Measurements from ENCODE around the gene GSTT2.
"Not testable (repeated sequence)": the region's sequence is repeated elsewhere in the genome, so short reads cannot be mapped to it uniquely, and the experiment has no call there.

Gene GSTT2

DNA sequence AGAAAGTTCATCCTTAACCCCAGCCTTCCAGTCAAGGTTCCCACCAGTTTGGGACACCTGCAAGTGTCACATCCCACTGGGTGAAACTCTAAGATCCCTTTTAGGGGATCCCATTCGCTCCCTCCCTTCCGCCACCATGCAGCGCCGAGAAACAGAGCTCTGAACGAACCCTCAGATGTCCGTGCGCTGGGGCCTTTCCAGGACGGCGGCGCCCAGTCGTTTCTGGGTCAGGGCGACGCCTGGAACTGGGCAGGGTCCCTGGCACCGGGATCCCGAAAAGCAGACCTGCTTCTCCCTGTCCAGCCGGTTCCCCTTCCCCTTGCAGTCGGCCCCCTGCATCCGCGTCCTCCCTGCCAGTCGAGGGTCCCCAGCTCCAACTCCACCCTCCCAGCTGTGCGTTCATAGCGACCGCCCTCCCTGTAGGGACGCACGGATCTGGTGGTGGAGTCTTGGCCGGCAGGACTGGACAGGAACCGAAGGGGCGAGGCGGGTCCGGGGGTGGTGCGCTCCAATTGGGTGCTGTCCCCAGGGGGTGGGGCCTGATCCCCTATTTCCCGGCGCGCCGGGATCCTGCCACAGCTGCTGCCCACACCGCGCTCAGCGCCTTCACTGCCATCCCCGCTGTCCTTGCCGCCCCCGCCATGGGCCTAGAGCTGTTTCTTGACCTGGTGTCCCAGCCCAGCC lies at the start of gene GSTT2:
TSS of gene GSTT2 (plus strand) at position 578 of the 684 bp plus-strand sequence.
- DNase-seq: not testable (repeated sequence)

DNA sequence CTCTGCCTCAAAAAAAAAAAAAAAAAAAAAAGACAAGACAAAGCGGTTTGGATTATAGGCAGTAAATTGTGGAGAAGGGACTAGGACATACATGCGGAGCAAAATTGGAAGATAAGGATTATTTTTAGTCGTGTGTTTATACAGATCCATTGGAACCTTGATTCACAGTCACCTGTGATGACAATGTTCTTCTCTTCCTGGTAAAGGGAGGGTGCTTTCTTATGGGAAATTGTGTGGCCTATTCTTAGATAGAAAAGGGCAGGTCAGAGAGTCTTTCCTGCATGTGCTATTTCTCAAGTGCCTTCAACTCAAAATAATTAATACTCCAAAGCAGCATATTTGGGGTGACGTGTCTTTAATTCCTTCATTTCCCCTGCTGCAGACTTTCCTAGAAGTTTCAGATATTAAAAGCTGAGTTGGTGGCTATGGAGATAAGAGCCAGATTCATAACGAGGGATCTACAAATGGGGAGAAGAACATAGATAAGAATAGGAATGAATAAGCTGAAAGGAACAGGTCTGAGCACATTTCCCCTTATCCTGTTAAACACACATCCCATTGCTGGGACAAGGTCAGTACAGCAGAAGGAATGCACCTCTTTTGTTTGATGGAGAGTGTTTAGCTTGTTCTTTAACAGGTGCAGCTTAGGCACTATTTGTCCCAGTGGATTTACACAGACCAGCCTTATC lies 41.5 kb upstream of the GSTT2 start:
- no peak for DNase-seq

DNA sequence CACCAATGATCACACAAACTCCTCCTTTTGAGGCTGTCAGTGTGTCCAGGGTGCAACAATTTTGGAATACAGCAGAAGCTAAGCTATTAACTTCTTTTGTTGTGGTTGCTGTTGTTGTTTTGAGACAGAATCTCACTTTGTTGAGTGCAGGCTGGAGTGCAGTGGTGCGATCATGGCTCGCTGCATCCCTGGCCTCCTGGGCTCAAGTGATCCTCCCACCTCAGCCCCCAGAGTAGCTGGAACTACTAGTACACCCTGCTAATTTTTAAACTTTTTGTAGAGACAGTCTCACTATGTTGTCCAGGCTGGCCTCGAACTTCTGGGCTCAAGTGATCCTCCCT lies 40.9 kb upstream of the GSTT2 start:
- DNase-seq: no peak

DNA sequence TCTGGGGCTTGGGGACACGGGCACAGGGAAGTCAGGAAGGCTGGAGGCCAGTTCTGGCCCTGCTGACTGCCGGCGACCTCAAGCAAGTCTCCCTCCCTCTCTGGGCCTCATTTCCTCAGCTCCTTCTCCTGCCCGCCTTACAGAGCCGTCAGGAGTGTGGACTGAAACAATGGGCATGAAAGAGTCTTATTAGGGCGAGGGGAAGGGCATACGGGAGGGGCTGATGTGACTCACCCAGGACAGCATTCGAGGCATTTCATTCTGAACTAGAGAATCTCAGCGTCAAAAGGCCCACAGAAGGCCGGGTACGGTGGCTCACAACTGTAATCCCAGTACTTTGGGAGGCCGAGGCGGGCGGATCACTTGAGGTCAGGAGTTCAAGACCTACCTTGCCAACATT lies 39.8 kb upstream of the GSTT2 start:
- DNase-seq: not testable (repeated sequence)

DNA sequence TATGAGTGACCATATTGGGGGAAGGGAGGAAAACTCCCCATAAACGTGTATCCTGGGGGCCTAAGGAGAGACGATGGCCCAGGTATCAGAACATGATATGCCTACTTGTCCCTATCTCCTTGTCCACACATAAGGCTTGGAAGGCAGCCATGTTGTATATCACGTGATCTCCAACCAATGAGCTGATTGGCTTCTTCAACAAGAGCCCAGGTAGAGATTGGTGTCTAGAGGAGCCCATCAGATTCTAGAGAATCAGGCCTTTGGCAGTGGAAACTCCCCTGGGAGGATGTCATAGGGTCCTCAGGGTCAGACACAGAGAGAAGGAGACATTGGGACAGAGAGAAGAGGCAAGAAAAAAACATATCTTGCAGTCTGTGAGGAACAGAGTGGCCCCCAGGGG lies 32.5 kb upstream of the GSTT2 start:
- DNase-seq: not testable (repeated sequence)

DNA sequence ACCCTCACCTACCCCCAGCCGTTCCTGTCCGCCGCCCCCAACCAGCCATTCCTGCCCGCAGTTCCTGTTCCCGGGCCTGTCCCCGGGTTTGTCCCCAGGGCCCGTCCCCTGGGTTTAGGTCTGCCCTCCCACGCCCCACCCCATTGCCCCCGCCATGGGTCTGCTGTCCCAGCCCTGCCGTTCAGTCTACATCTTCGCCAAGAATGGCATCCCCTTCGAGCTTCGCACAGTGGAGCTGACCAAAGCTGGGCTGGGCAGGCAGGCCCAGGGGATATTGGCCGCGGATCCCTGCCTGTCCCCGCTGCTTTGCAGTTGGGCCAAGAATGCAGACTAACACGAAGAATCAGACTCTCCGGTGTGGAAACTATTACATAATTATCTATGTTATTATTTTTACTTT lies 30.2 kb upstream of the GSTT2 start:
- DNase-seq: not testable (repeated sequence)

DNA sequence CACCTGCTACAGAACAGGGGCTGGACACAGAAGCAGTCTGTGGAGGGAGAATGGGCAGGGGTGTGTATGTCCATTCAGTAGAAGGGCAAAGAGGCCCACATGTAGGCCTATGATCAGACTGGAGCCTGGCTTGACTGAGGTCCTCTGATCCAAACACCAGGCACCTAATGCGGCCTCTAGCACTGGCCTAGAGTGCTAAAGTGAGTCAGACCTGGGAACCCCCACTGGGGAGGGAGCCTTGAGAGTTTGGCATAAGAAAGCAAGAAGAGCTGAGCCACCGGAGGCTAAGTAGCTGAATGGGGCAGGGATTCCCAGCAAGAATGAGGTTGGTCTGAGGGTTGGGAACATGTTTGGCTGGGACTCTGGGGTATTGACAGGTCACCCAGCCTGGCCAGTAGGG lies 28.6 kb upstream of the GSTT2 start:
- DNase-seq: not testable (repeated sequence)

DNA sequence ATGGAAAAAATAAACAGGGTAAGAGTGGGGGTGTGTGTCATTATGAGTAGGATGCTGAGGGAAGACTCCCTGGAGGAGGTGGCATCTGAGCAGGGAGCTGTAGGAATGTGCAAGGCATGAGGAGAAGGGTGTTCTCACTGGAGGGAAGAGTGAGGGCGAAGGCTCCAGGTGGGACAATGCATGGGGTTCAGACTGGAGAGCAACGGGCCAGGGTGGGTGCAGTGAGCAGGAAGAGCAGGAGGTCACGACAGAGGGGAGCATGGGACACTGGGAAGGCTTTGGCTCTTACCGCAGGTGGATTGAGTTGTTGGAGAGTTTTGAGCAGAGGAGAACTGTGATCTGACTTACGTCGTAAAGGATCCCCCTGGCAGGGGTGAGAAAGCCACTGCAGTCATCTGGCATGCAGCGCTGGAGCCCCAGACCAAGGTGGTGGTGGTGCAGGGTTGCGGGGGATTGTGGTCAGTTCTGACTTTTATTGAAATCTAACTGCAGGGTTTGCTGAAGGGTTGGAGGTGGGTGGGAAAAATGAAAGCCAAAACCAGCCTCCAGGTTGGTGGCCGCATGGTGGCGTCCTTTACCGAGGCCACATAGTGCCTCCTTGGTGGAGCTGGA lies 27.0 kb upstream of the GSTT2 start:
- DNase-seq: not testable (repeated sequence)

DNA sequence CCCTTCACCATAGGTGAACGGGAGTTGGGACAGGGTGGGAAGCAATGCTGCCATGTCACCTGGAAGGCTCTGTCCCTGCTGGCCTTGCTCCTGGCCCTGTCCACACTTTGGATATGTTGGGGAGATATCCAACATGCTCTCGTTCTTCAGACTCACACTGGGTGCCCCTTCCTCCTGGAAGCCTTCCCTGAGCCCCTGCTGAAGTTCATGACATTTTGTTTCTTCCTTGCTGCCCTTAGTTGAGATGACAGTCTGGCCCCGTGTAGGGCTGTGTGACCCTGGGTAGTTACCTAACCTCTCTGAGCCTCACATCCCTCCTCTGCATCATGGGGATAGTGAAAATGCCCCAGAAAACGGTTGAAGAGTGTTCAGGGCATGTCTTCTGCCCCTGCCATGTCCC lies 26.4 kb upstream of the GSTT2 start:
- not testable (repeated sequence) for DNase-seq

DNA sequence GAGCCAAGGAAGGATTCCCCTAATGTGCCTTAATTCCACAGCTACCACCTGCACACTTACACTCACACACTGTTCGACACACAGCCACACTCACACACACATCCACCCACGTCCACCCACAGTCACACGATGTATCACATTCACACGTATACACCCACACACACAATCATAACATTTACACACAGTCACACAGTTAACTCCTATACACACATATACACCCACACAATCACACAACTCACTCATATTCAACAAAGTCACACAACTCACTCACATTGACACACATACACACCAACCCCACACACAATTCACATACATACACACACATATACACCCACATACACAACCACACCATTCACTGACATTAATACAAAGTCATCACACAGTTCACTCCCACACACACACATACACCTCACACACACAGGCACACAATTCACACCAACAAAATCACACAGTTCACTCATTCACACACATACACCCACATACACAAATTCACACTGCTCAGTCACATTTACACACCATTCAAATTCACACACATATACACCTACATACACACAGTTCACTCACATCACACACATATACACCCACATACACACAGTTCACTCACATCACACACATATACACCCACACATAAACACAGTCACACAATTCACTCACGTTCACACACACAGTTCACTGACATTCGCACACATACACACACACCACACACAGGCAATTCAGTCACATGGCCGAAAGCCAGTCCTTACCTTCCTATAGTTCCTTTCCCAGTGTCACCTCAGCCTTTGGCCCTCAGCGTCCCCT lies 25.5 kb upstream of the GSTT2 start:
- not testable (repeated sequence) for DNase-seq

DNA sequence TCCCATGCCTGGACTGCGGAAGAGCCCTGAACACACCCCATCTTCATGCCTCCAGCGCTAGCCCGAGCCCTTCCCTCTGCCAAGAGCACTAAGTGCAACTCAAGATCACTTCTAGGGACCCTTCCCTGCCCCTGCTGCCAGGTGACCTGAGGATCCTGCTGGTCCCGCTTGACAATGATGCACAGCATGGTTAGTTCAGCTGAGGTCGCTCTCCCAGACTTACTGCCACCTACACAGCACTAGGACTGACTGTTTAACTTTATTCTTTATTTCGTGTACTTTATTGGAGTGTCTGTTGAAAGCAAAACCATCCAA lies 25.0 kb upstream of the GSTT2 start:
- not testable (repeated sequence) for DNase-seq

DNA sequence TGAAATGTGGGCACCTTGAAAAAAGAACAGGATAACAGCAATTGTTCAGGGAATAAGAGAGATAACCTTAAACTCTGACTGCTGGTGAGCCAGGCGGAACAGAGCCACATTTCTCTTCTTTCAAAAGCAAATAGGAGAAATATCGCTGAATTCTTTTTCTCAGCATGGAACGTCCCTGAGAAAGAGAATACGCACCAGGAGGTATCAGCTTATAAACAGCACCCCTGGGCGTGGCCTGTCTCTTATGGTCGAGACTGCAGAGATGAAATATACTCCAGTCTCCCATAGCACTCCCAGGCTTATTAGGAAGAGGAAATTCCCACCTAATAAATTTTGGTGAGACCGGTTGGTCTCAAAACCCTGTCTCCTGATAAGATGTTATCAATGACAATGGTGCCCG lies 24.0 kb upstream of the GSTT2 start:
- not testable (repeated sequence) for DNase-seq

DNA sequence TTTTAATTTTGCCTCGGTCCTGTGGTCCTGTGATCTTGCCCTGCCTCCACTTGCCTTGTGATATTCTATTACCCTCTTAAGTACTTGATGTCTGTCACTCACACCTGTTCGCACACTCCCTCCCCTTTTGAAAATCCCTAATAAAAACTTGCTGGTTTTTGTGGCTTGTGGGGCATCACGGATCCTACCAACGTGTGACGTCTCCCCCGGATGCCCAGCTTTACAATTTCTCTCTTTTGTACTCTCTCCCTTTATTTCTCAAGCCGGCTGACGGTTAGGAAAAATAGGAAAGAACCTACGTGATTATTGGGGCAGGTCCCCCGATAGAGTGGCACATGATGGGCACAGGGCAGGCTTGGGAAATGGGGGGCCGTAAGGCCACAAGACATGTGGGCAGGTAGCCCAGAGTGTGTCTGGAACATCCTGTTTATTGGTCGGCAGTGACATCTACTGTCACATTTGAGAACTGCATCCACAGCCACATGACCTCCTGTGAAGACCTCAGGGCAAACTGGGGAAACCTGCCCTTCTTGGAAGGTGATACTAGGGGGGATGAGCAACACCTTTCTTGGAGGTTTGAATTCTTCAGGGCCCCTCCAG lies 23.5 kb upstream of the GSTT2 start:
- DNase-seq: peak; percentile 42

DNA sequence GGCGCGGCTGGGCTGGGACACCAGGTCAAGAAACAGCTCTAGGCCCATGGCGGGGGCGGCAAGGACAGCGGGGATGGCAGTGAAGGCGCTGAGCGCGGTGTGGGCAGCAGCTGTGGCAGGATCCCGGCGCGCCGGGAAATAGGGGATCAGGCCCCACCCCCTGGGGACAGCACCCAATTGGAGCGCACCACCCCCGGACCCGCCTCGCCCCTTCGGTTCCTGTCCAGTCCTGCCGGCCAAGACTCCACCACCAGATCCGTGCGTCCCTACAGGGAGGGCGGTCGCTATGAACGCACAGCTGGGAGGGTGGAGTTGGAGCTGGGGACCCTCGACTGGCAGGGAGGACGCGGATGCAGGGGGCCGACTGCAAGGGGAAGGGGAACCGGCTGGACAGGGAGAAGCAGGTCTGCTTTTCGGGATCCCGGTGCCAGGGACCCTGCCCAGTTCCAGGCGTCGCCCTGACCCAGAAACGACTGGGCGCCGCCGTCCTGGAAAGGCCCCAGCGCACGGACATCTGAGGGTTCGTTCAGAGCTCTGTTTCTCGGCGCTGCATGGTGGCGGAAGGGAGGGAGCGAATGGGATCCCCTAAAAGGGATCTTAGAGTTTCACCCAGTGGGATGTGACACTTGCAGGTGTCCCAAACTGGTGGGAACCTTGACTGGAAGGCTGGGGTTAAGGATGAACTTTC lies 18.7 kb upstream of the GSTT2 start, which contains the start of gene GSTT2B:
TSS of gene GSTT2B (minus strand) at position 112 of the 688 bp plus-strand sequence. CDS start at position 48, 64 bp downstream.
- DNase-seq: not testable (repeated sequence)

DNA sequence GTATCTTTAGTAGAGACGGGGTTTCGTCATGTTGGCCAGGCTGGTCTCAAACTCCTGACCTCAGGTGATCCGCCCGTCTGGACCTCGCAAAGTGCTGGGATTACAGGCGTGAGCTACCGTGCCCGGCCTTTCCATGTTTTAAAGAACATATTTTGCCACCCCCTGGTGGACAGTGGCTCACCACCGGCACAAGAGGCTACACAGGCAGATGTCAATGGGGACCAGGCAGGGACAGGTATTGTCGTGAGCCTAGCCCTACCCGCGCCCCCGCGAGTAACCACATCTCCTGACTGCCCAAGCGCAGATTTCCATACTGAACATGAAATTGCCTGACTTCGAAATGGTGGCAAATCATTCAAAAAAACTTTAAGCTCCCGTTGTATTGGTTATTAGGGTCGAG lies 13.8 kb upstream of the GSTT2 start:
- not testable (repeated sequence) for DNase-seq

DNA sequence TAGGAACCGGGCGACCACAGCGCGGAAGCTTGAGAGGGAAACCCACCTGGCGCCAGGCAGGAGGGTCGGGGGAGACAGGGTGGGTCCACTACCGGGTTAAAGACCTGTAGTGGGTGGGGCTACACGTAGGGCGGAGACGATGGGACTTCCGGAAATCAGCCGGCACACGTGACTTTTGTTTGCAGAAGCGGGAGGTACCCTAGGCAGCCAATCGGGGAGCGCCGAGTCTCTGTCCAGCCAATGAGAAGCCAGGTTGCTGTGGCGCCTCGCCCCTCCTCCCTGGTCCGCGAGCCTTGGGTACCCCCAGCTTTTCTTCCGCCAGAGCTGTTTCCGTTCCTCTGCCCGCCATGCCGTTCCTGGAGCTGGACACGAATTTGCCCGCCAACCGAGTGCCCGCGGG lies 13.4 kb upstream of the GSTT2 start, which contains the start of gene DDTL:
TSS of gene DDTL (plus strand) at position 321 of the 400 bp plus-strand sequence. CDS start at position 348, 27 bp downstream.
- not testable (repeated sequence) for DNase-seq

DNA sequence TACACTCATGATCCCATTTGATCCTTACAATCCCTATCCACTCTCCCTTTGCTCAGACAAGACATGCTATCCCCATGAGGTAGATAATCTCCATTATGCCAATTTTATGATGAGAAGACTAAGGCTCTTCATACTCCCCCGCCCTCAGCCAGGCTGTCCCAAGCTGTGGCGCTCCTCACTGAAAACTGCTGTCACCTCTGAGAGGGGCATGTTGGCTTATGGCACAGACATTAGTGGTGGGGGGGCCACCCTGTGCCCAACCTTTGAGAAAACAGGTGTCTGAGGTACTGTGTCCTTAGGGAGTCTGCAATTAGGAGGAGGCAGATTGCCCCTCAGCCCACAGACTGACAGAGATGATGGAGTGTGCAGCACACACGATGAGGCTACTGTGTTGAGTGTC lies 10.9 kb upstream of the GSTT2 start:
- no peak for DNase-seq

DNA sequence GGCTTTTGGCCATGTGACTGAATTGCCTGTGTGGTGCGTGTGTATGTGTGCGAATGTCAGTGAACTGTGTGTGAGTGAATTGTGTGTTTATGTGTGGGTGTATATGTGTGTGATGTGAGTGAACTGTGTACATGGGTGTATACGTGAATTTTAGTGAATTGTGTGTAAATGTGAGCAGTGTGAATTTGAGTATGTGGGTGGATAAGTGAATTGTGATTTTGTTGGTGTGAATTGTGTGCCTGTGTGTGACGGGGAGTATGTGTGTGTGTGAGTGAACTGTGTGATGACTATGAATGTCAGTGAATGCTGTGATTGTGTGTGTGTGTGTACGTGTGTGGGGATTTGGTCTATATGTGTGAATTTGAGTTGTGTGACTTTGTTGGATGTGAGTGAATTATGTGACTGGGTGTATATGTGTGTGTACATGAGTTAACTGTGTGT lies 9.7 kb upstream of the GSTT2 start:
- no peak for DNase-seq

DNA sequence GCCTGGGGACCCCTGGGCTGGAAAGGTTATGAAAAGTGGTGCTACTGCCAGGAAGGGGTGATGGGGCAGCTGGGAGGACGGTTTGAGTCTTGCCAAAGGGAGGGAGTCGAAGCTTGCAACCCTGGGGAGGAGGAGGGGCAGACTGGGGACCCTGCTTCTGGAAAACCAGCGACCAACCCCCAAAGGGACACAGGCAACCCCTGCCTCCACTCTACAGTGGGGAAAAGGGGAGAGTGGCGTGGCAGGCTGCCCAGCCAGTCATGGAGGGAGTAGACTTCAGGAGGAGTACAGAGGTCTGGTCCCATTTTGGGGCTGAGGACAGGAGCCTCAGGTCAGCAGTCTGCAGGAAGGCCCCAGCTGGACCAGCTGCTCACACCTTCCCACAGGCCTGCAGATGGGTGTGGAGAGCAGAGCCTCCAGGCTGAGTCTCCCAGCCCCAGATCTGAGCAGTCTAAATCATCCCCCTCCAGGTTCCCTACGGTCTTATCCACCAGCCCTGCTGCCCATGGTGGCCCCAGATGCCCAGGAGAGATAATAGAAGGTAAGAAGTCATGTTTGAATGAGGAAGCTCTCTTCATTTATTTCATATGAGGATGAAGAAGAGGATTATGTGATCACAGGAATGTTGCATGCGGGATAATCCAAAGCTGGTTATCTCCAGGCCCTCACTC lies 9.0 kb upstream of the GSTT2 start:
- DNase-seq: no peak

DNA sequence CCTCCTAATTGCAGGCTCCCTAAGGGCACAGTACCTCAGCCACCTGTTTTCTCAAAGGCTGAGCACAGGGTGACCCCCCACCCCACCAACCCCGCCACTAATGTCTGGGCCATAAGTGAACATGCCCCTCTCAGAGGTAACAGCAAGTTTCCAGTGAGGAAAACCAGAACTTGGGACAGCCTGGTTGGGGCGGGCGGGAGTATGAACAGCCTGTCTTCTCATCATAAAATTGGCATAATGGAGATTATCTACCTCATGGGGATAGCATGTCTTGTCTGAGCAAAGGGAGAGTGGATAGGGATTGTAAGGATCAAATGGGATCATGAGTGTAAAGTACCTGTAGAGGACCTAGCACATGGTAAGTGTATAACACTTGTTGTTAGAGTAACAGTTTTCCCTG lies 8.0 kb upstream of the GSTT2 start:
- not testable (repeated sequence) for DNase-seq

DNA sequence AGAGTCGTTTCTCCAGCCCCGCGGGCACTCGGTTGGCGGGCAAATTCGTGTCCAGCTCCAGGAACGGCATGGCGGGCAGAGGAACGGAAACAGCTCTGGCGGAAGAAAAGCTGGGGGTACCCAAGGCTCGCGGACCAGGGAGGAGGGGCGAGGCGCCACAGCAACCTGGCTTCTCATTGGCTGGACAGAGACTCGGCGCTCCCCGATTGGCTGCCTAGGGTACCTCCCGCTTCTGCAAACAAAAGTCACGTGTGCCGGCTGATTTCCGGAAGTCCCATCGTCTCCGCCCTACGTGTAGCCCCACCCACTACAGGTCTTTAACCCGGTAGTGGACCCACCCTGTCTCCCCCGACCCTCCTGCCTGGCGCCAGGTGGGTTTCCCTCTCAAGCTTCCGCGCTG lies 5.6 kb upstream of the GSTT2 start, which contains the start of gene DDT:
TSS of gene DDT (minus strand) at position 97 of the 400 bp plus-strand sequence. CDS start at position 70, 27 bp downstream.
- not testable (repeated sequence) for DNase-seq

All from COR-L47 (cell line).